Panc1 (cell line): Measurements from ENCODE around the gene PML. TPM values are rescaled to one million over a fixed set of nuclear protein-coding genes. Genes with fewer than 3 reads are reported as not detected.

ENCODE experiments used
- ATAC-seq: fragments of 200-7000 bp; cut with Tn5 transposase; 2 replicates; pipeline ENCODE4 v1.9.1; 2020; ENCODE audit warnings: mild to moderate bottlenecking, moderate library complexity
- BruUV-seq: library from RNA; stranded (reverse); fragments of 400-500 nt; replicated peaks from 2 replicates; lab custom pipeline; 2021; lab: Mats Ljungman, UMichigan
- CTCF ChIA-PET: fragments of 300-600 bp; sonication (Branson Sonifier 250); formaldehyde crosslinking; loops from one replicate; lab custom pipeline; 2022; ENCODE audit warnings: antibody characterized with exemption; lab: Charles Lee
- POLR2A ChIA-PET: fragments of 300-600 bp; sonication (Branson Sonifier 250); formaldehyde crosslinking; loops from one replicate; lab custom pipeline; 2022; ENCODE audit warnings: antibody characterized with exemption; lab: Charles Lee
- DNase-seq: peaks from one replicate; pipeline ENCODE4 v3.0.0-alpha.2; 2010; ENCODE audit warnings: low read depth, low spot score
- H3K27ac ChIP-seq: 2 replicates; pipeline ENCODE4 v1.5.1; 2011; ENCODE audit warnings: mild to moderate bottlenecking, low read length, inconsistent platforms
- H3K27me3 ChIP-seq: fragments of 200-500 bp; sonication (Bioruptor generic); 2 replicates; pipeline ENCODE4 v1.6.0; 2014; ENCODE audit warnings: low read length, inconsistent platforms; ENCODE audit not compliant: control insufficient read depth, insufficient read depth
- H3K36me3 ChIP-seq: fragments of 200-500 bp; sonication (Bioruptor generic); 2 replicates; pipeline ENCODE4 v1.5.1; 2014; ENCODE audit warnings: inconsistent platforms, mild to moderate bottlenecking, low read length, moderate library complexity; ENCODE audit not compliant: control insufficient read depth, insufficient read depth
- H3K4me1 ChIP-seq: 2 replicates; pipeline ENCODE4 v1.5.1; 2011; ENCODE audit warnings: inconsistent platforms, mild to moderate bottlenecking, low read length, moderate library complexity; ENCODE audit not compliant: control insufficient read depth, insufficient read depth
- H3K4me3 ChIP-seq, 2 experiments: 2 replicates each; pipeline ENCODE4 v1.5.1; 2011 to 2012; ENCODE audit warnings: low read depth in 2 of 2, low read length in 2 of 2, mild to moderate bottlenecking in 2 of 2, inconsistent platforms in 1 of 2, moderate library complexity in 1 of 2
- H3K9me3 ChIP-seq: fragments of 200-500 bp; sonication (Bioruptor generic); 2 replicates; pipeline ENCODE4 v1.5.1; 2014; ENCODE audit warnings: low read depth, mild to moderate bottlenecking, inconsistent platforms, low read length, moderate library complexity; ENCODE audit not compliant: control insufficient read depth, insufficient read depth
- POLR2AphosphoS5 ChIP-seq: IDR thresholded peaks from 2 replicates; pipeline ENCODE4 v1.6.1; 2012; ENCODE audit warnings: mild to moderate bottlenecking, low read depth, low read length, moderate library complexity
- SIN3A ChIP-seq: IDR thresholded peaks from 2 replicates; pipeline ENCODE4 v1.6.1; 2012; ENCODE audit warnings: low read depth, mild to moderate bottlenecking, low read length, moderate library complexity, borderline replicate concordance; ENCODE audit not compliant: insufficient read depth
- TCF7L2 ChIP-seq: IDR thresholded peaks from 2 replicates; pipeline ENCODE4 v1.6.1; 2011; ENCODE audit warnings: mild to moderate bottlenecking, low read depth, low read length, inconsistent platforms
- in situ Hi-C: cut with HindIII; loops from 2 replicates; pipeline ENCODE4 v1.10.0; 2016; ENCODE audit warnings: low sequenced_read_pairs, low pct_unique_long_range_greater_than_20kb
- intact Hi-C: fragments of 100-400 bp; cut with micrococcal nuclease; formaldehyde crosslinking; loops from one replicate; pipeline ENCODE4 v1.10.0; 2022; ENCODE audit not compliant: unreplicated experiment
- total RNA-seq: library from RNA; stranded (reverse); gene quantifications from one replicate; pipeline ENCODE4 v1.2.1, GENCODE V29; 2021; ENCODE audit not compliant: unreplicated experiment
- TF ChIP-seq, protein P1 (sequence below), 2 experiments: IDR thresholded peaks; 2 replicates each; pipeline ENCODE4 v1.6.1; 2011 to 2012; ENCODE audit warnings: low read depth in 2 of 2, control low read depth in 1 of 2, low read length in 1 of 2, mild to moderate bottlenecking in 1 of 2, moderate library complexity in 1 of 2; ENCODE audit not compliant: insufficient read depth in 1 of 2
- TF ChIP-seq, protein P2 (sequence below): fragments of 450-650 bp; IDR thresholded peaks from 2 replicates; pipeline ENCODE4 v1.5.1; 2017; ENCODE audit warnings: mild to moderate bottlenecking

Gene PML
- total RNA-seq, 1 experiment from 2014 or later: 52.2 TPM

DNA sequence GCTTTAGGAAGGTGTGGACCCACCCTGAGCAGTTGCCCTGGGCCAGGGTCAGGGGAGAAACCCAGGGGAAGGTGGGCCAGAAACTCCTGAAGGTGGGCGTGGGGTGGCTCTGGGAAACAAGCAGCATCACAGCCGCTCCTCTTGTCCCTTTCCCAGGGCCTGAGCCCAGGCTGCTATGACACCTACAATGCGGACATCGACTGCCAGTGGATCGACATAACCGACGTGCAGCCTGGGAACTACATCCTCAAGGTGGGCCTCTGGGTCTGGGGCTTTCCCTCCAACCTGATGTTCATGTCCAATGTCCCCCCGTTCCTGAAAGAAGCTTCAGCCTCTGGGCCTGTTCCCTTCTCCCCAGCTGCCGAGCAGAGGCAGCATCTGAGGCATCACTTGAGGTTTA lies 46.9 kb upstream of the PML start:
- CTCF ChIA-PET: no interaction called here
- ATAC-seq: no peak
- TF ChIP-seq, protein P1, sequence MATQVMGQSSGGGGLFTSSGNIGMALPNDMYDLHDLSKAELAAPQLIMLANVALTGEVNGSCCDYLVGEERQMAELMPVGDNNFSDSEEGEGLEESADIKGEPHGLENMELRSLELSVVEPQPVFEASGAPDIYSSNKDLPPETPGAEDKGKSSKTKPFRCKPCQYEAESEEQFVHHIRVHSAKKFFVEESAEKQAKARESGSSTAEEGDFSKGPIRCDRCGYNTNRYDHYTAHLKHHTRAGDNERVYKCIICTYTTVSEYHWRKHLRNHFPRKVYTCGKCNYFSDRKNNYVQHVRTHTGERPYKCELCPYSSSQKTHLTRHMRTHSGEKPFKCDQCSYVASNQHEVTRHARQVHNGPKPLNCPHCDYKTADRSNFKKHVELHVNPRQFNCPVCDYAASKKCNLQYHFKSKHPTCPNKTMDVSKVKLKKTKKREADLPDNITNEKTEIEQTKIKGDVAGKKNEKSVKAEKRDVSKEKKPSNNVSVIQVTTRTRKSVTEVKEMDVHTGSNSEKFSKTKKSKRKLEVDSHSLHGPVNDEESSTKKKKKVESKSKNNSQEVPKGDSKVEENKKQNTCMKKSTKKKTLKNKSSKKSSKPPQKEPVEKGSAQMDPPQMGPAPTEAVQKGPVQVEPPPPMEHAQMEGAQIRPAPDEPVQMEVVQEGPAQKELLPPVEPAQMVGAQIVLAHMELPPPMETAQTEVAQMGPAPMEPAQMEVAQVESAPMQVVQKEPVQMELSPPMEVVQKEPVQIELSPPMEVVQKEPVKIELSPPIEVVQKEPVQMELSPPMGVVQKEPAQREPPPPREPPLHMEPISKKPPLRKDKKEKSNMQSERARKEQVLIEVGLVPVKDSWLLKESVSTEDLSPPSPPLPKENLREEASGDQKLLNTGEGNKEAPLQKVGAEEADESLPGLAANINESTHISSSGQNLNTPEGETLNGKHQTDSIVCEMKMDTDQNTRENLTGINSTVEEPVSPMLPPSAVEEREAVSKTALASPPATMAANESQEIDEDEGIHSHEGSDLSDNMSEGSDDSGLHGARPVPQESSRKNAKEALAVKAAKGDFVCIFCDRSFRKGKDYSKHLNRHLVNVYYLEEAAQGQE (IDR thresholded peaks at IDR 0.05; ENCODE audit: insufficient read depth in 1 of 2, low read depth in 2 of 2, low read length in 1 of 2): no peak
- TF ChIP-seq TCF7L2 (no peak), SIN3A (no peak), POLR2AphosphoS5 (no peak)
- TF ChIP-seq, protein P2, sequence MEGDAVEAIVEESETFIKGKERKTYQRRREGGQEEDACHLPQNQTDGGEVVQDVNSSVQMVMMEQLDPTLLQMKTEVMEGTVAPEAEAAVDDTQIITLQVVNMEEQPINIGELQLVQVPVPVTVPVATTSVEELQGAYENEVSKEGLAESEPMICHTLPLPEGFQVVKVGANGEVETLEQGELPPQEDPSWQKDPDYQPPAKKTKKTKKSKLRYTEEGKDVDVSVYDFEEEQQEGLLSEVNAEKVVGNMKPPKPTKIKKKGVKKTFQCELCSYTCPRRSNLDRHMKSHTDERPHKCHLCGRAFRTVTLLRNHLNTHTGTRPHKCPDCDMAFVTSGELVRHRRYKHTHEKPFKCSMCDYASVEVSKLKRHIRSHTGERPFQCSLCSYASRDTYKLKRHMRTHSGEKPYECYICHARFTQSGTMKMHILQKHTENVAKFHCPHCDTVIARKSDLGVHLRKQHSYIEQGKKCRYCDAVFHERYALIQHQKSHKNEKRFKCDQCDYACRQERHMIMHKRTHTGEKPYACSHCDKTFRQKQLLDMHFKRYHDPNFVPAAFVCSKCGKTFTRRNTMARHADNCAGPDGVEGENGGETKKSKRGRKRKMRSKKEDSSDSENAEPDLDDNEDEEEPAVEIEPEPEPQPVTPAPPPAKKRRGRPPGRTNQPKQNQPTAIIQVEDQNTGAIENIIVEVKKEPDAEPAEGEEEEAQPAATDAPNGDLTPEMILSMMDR: no peak
- BruUV-seq: no TSS peak
- POLR2A ChIA-PET: no interaction called here
- H3K27ac ChIP-seq: no peak overlapping the region
- intact Hi-C loops (no loop called here), in situ Hi-C loops (no loop called here)
- no peaks in the 10 kb centered on the region for H3K36me3 ChIP-seq
- DNase-seq: no peak
- no peak overlapping the region for H3K4me3 ChIP-seq
- no peaks in the 10 kb centered on the region for H3K27me3 ChIP-seq
- peaks cover 6% of the 10 kb centered on the region; the same call in 1 of the 2 replicates for H3K4me1 ChIP-seq
- H3K9me3 ChIP-seq: no peaks in the 10 kb centered on the region

DNA sequence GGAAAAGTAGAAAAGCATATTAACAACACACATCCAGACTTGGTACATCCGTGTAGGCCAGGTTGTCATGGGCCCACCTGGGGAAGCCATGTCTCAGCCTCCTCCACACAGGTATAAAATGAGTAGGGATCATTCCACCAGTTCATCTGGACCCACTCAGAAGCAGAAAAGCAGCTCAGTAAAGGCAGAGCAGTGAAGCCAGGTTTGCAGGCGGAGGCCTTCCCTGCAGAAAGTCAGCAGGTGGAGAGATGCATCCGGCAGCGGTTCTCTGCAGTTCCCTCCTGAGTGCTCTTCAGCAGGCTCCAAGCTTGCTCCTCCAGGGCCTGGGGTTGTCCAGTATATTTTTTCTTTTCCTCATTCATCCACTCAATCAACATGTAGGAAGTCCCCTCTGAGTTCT lies 46.1 kb upstream of the PML start:
- in situ Hi-C loops: no loop called here
- H3K27me3 ChIP-seq: no peaks in the 10 kb centered on the region
- ChIA-PET POLR2A (no interaction called here), CTCF (no interaction called here)
- intact Hi-C loops: no loop called here
- TF ChIP-seq POLR2AphosphoS5 (no peak), TCF7L2 (no peak), SIN3A (no peak)
- TF ChIP-seq, protein P1 (IDR thresholded peaks at IDR 0.05; ENCODE audit: insufficient read depth in 1 of 2, low read depth in 2 of 2, low read length in 1 of 2): no peak
- TF ChIP-seq, protein P2: no peak
- no TSS peak for BruUV-seq
- H3K36me3 ChIP-seq: no peaks in the 10 kb centered on the region
- ATAC-seq (no peak), DNase-seq (no peak)
- H3K27ac ChIP-seq: no peak overlapping the region
- H3K4me3 ChIP-seq: no peak overlapping the region
- no peaks in the 10 kb centered on the region for H3K9me3 ChIP-seq
- peaks cover 6% of the 10 kb centered on the region; the same call in 1 of the 2 replicates for H3K4me1 ChIP-seq
